Heart left ventricle (tissue), 13 donors: ENCODE measurements around the gene HBE1.

Experiments used
- POLR2A ChIP-seq, 2 donors: fragments of 450-650 bp; IDR thresholded peaks; one replicate each; pipeline ENCODE4 v1.6.1; 2017; ENCODE audit warnings: antibody characterized with exemption in 2 of 2, mild to moderate bottlenecking in 2 of 2, moderate library complexity in 2 of 2
- TF ChIP-seq, protein P1 (sequence below), 12 donors: fragments of 200-600 bp; sonication (generic) in 4 of 12; IDR thresholded peaks; one replicate each; pipeline versions ENCODE4 v1.5.0 to v1.8.0; 2018 to 2022; ENCODE audit warnings: antibody characterized with exemption in 12 of 12, mild to moderate bottlenecking in 5 of 12
- donor health status: ischemic (EF 13 %, LVEDD 7.1; RV severe dilation, severe dysfunction).
- donor health status: DM: no; HTN: yes; CAD: no.
- donor health status: DM: no; HTN: no; CAD: no.
- donor health status: ischemic (EF 25% LVEDD 6.9; RV normal size, moderate dysfunction).
- donor health status: ischemic (EF 25% LVEDD 5.7; RV mildly dilated, moderate dysfunction).
- donor health status: ischemic (EF 35%, LVEDD 5.7; RV mildly dilated, moderate dysfunction).
- donor health status: nonischemic (EF 11% LVEDD 7.7; RV severe dilation, severe dysfunction).
- donor health status: DM: yes; HTN: yes; CAD: no.
- donor health status: PGD.
- donor health status: ischemic (EF 29% LVEDD 5.4; RV normal size, mild dysfunction).
- donor health status: nonischemic (EF 23%, LVEDD 6.1; RV moderate dilation, normal function).

DNA sequence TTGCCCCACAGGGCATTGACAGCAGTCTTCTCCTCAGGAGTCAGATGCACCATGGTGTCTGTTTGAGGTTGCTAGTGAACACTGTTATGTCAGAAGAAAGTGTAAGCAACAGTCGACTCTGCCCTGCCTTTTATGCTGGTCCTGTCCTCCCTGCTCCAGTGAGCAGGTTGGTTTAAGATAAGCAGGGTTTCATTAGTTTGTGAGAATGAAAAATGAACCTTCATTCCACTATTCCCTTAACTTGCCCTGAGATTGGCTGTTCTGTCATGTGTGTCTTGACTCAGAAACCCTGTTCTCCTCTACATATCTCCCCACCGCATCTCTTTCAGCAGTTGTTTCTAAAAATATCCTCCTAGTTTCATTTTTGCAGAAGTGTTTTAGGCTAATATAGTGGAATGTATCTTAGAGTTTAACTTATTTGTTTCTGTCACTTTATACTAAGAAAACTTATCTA, 35.3 kb downstream of the HBE1 start, which contains the start of gene HBD:
- TF ChIP-seq, protein P1, sequence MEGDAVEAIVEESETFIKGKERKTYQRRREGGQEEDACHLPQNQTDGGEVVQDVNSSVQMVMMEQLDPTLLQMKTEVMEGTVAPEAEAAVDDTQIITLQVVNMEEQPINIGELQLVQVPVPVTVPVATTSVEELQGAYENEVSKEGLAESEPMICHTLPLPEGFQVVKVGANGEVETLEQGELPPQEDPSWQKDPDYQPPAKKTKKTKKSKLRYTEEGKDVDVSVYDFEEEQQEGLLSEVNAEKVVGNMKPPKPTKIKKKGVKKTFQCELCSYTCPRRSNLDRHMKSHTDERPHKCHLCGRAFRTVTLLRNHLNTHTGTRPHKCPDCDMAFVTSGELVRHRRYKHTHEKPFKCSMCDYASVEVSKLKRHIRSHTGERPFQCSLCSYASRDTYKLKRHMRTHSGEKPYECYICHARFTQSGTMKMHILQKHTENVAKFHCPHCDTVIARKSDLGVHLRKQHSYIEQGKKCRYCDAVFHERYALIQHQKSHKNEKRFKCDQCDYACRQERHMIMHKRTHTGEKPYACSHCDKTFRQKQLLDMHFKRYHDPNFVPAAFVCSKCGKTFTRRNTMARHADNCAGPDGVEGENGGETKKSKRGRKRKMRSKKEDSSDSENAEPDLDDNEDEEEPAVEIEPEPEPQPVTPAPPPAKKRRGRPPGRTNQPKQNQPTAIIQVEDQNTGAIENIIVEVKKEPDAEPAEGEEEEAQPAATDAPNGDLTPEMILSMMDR (IDR thresholded peaks at IDR 0.05) = no peak
- TF ChIP-seq POLR2A (IDR thresholded peaks at IDR 0.05) = no peak
